Trophoblast cell (in vitro differentiated cells and primary cell): ENCODE results near the gene SLC34A1.

ENCODE experiments used
- DNase-seq, 2 donors: peaks; one replicate each; pipeline ENCODE4 v3.0.0-alpha.2; 2016
- H2AFZ ChIP-seq: 2 replicates; pipeline ENCODE4 v1.6.1; 2013; ENCODE audit warnings: low read length, moderate library complexity, mild to moderate bottlenecking; ENCODE audit not compliant: insufficient read depth, poor library complexity
- H2AK5ac ChIP-seq: 2 replicates; pipeline ENCODE4 v1.6.1; 2013; ENCODE audit warnings: mild to moderate bottlenecking, low read length
- H2BK120ac ChIP-seq: 2 replicates; pipeline ENCODE4 v1.6.1; 2013; ENCODE audit warnings: low read length, mild to moderate bottlenecking, moderate library complexity; ENCODE audit not compliant: insufficient read depth, poor library complexity
- H2BK12ac ChIP-seq: 2 replicates; pipeline ENCODE4 v1.6.1; 2013; ENCODE audit warnings: mild to moderate bottlenecking, low read length, moderate library complexity
- H2BK5ac ChIP-seq: 2 replicates; pipeline ENCODE4 v1.6.1; 2013; ENCODE audit warnings: low read length, low read depth, moderate library complexity, mild to moderate bottlenecking; ENCODE audit not compliant: poor library complexity
- H3K14ac ChIP-seq: 2 replicates; pipeline ENCODE4 v1.6.1; 2013; ENCODE audit warnings: mild to moderate bottlenecking, low read length
- H3K18ac ChIP-seq: 2 replicates; pipeline ENCODE4 v1.6.1; 2013; ENCODE audit warnings: mild to moderate bottlenecking, low read length
- H3K23ac ChIP-seq: 2 replicates; pipeline ENCODE4 v1.6.1; 2013; ENCODE audit warnings: low read length
- H3K27ac ChIP-seq: 2 replicates; pipeline ENCODE4 v1.5.1; 2013; ENCODE audit warnings: low read depth, mild to moderate bottlenecking, inconsistent platforms, low read length, moderate library complexity
- H3K27me3 ChIP-seq: 2 replicates; pipeline ENCODE4 v1.6.1; 2013; ENCODE audit warnings: inconsistent platforms, mild to moderate bottlenecking, low read length, moderate library complexity; ENCODE audit not compliant: insufficient read depth
- H3K36me3 ChIP-seq, 2 experiments: 1 replicate in 1 of 2; 2 replicates in 1 of 2; pipeline ENCODE4 v1.6.1; 2013; ENCODE audit warnings: low read length in 2 of 2, mild to moderate bottlenecking in 2 of 2, moderate library complexity in 1 of 2; ENCODE audit not compliant: insufficient read depth in 2 of 2, control insufficient read depth in 1 of 2
- H3K4ac ChIP-seq: 2 replicates; pipeline ENCODE4 v1.6.1; 2013; ENCODE audit warnings: low read depth, mild to moderate bottlenecking, low read length, moderate library complexity
- H3K4me1 ChIP-seq, 2 experiments: 1 replicate in 1 of 2; 2 replicates in 1 of 2; pipeline ENCODE4 v1.6.1; 2013; ENCODE audit warnings: low read length in 2 of 2, mild to moderate bottlenecking in 2 of 2, moderate library complexity in 1 of 2; ENCODE audit not compliant: insufficient read depth in 2 of 2, control insufficient read depth in 1 of 2
- H3K4me2 ChIP-seq: 2 replicates; pipeline ENCODE4 v1.6.1; 2013; ENCODE audit warnings: inconsistent platforms, mild to moderate bottlenecking, low read length, moderate library complexity
- H3K4me3 ChIP-seq: 2 replicates; pipeline ENCODE4 v1.5.1; 2013; ENCODE audit warnings: mild to moderate bottlenecking, low read depth, low read length, inconsistent platforms
- H3K79me1 ChIP-seq: one replicate; pipeline ENCODE4 v1.6.1; 2013; ENCODE audit warnings: low read length
- H3K79me2 ChIP-seq: 2 replicates; pipeline ENCODE4 v1.6.1; 2013; ENCODE audit warnings: low read length, mild to moderate bottlenecking; ENCODE audit not compliant: control insufficient read depth, insufficient read depth, poor library complexity
- H3K9ac ChIP-seq: 2 replicates; pipeline ENCODE4 v1.6.1; 2013; ENCODE audit warnings: mild to moderate bottlenecking, low read length
- H3K9me3 ChIP-seq: 2 replicates; pipeline ENCODE4 v1.6.1; 2013; ENCODE audit warnings: low read depth, mild to moderate bottlenecking, control low read depth, inconsistent platforms, low read length; ENCODE audit not compliant: insufficient read depth
- H4K12ac ChIP-seq: 2 replicates; pipeline ENCODE4 v1.6.1; 2013; ENCODE audit warnings: low read depth, mild to moderate bottlenecking, low read length, moderate library complexity
- H4K8ac ChIP-seq: 2 replicates; pipeline ENCODE4 v1.6.1; 2013; ENCODE audit warnings: low read depth, mild to moderate bottlenecking, low read length, moderate library complexity
- H4K91ac ChIP-seq: one replicate; pipeline ENCODE4 v1.6.1; 2013; ENCODE audit warnings: low read depth, mild to moderate bottlenecking, low read length, moderate library complexity
- WGBS: extraction: QIAGEN DNeasy Blood & Tissue Kit; methylation state at CpG from one replicate; pipeline ENCODE4 v1.1.7; 2013; ENCODE audit warnings: missing lambda C conversion rate; ENCODE audit not compliant: insufficient read length, insufficient coverage; ENCODE audit errors: extremely low coverage; 5-methylcytosine and 5-hydroxymethylcytosine counted together

SLC34A1 gene

DNA sequence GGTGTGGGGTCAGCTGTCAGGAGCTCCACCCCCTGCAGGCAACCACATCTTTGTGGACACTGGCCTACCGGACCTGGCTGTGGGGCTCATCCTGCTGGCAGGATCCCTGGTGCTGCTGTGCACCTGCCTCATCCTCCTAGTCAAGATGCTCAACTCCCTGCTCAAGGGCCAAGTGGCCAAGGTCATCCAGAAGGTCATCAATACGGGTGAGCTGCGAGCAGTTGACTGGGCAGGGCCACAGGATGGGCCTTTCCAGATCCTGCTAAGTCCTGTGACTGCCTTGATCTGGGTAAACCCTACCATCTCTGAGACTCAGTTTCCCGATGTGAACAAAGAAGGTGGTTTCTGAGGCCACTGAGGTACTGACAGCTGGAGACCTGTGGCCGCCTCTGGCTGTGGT, 9.8 kb downstream of the SLC34A1 start:
- Histone ChIP-seq H3K18ac (no peak overlapping the region), H3K14ac (no peak overlapping the region), H3K23ac (no peak overlapping the region), H4K12ac (no peak overlapping the region), H3K27me3 (no peaks in the 10 kb centered on the region), H3K79me1 (peaks cover 5% of the 10 kb centered on the region), H4K8ac (no peak overlapping the region), H3K4me2 (no peak overlapping the region), H3K79me2 (no peaks in the 10 kb centered on the region), H3K9me3 (peaks cover 2% of the 10 kb centered on the region), H3K4me1 (peaks cover 9 to 13% of the 10 kb centered on the region in 2 experiments), H2BK5ac (no peak overlapping the region), H2BK12ac (no peak overlapping the region), H2AK5ac (no peak overlapping the region), H2BK120ac (no peak overlapping the region), H3K4ac (no peak overlapping the region), H3K36me3 (no peaks in the 10 kb centered on the region), H3K9ac (no peak overlapping the region), H3K27ac (no peak overlapping the region), H4K91ac (no peak overlapping the region), H2AFZ (no peak overlapping the region), H3K4me3 (no peak overlapping the region)
- DNase-seq = no peak
- no CpG with 5 or more reads among the region's 5 CpGs for WGBS

DNA sequence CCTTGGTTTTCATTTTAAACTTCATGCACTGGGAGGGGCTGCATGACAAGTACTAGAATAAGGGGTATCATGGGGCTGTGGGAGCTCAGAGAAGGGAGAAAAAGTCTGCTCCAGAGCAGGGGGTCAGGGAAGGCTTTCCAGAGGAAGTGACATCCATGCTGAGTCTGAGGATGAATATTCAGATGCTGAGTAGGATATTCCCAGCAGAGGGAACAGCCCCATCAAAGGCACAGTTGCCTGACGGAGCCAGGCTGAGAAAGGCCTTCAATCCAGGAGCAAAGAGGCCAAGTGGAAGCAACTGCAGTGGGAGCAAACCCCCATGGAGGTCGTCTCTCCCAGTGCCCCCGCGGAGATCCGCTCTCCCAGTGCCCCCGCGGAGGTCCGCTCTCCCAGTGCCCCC, 11.8 kb downstream of the SLC34A1 start:
- Histone ChIP-seq H3K9ac (no peak overlapping the region), H3K79me2 (no peaks in the 10 kb centered on the region), H3K27ac (no peak overlapping the region), H2BK12ac (no peak overlapping the region), H3K23ac (no peak overlapping the region), H3K4me1 (no peaks in the 10 kb centered on the region), H3K4me3 (no peak overlapping the region), H2BK120ac (no peak overlapping the region), H3K9me3 (peaks cover 2% of the 10 kb centered on the region), H3K36me3 (no peaks in the 10 kb centered on the region), H2BK5ac (no peak overlapping the region), H3K18ac (no peak overlapping the region), H4K91ac (no peak overlapping the region), H3K79me1 (no peaks in the 10 kb centered on the region), H3K14ac (no peak overlapping the region), H4K12ac (no peak overlapping the region), H4K8ac (no peak overlapping the region), H3K4me2 (no peak overlapping the region), H3K27me3 (no peaks in the 10 kb centered on the region), H2AK5ac (no peak overlapping the region), H3K4ac (no peak overlapping the region), H2AFZ (no peak overlapping the region)
- no CpG with 5 or more reads among the region's 8 CpGs for WGBS
- DNase-seq = no peak

DNA sequence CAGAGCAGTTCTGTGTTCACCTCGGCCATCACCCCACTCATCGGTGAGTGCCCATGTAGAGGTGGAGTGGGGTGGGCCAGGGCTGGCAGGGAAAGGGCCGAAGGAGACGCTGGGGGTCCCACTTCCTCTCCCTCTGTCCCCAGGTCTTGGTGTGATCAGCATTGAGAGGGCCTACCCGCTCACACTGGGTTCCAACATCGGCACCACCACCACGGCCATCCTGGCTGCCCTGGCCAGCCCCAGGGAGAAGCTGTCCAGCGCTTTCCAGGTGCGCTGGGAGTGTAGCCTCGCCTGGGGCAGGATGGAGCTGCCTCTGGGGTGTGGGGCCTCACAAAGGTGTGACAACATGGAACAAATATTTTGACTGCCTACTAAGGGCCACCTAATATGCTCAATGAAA, 12.6 kb downstream of the SLC34A1 start:
- no peak overlapping the region for H3K14ac ChIP-seq
- H3K79me2 ChIP-seq = no peaks in the 10 kb centered on the region
- no peak overlapping the region for H2AFZ ChIP-seq
- H3K36me3 ChIP-seq = no peaks in the 10 kb centered on the region
- WGBS = no CpG with 5 or more reads among the region's 10 CpGs
- no peak overlapping the region for H3K9ac ChIP-seq
- no peak overlapping the region for H4K12ac ChIP-seq
- no peak overlapping the region for H3K23ac ChIP-seq
- H3K4me3 ChIP-seq = peak overlapping the region; percentile 20
- no peaks in the 10 kb centered on the region for H3K79me1 ChIP-seq
- H3K18ac ChIP-seq = no peak overlapping the region
- H3K4me1 ChIP-seq = no peaks in the 10 kb centered on the region
- H4K8ac ChIP-seq = no peak overlapping the region
- H2BK120ac ChIP-seq = no peak overlapping the region
- H4K91ac ChIP-seq = no peak overlapping the region
- no peak overlapping the region for H2BK5ac ChIP-seq
- H3K4me2 ChIP-seq = no peak overlapping the region
- H2BK12ac ChIP-seq = no peak overlapping the region
- no peak overlapping the region for H3K4ac ChIP-seq
- H2AK5ac ChIP-seq = no peak overlapping the region
- no peak for DNase-seq
- H3K9me3 ChIP-seq = peaks cover 2% of the 10 kb centered on the region
- no peak overlapping the region for H3K27ac ChIP-seq
- H3K27me3 ChIP-seq = no peaks in the 10 kb centered on the region

DNA sequence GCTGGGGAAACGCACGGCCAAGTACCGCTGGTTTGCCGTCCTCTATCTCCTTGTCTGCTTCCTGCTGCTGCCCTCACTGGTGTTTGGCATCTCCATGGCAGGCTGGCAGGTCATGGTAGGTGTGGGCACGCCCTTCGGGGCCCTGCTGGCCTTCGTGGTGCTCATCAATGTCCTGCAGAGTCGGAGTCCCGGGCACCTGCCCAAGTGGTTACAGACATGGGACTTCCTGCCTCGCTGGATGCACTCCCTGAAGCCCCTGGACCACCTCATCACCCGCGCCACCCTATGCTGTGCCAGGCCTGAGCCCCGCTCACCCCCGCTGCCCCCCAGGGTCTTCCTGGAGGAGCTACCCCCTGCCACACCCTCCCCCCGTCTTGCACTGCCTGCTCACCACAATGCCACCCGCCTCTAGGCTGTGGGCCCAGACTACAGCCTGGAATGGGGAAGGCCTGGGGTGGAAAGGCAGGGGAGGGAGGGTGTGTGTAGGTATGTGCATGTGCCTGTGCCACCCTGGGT, 13.7 kb downstream of the SLC34A1 start:
- H2AFZ ChIP-seq = no peak overlapping the region
- H3K9me3 ChIP-seq = peaks cover 2% of the 10 kb centered on the region
- DNase-seq = no peak
- peaks cover 6 to 9% of the 10 kb centered on the region in 2 experiments for H3K4me1 ChIP-seq
- no peak overlapping the region for H3K14ac ChIP-seq
- peaks cover 1% of the 10 kb centered on the region for H3K27me3 ChIP-seq
- H3K23ac ChIP-seq = no peak overlapping the region
- no peak overlapping the region for H4K91ac ChIP-seq
- H3K4me2 ChIP-seq = no peak overlapping the region
- no peak overlapping the region for H4K8ac ChIP-seq
- no peak overlapping the region for H3K18ac ChIP-seq
- no peak overlapping the region for H4K12ac ChIP-seq
- H2BK120ac ChIP-seq = no peak overlapping the region
- H2BK12ac ChIP-seq = no peak overlapping the region
- no peak overlapping the region for H3K27ac ChIP-seq
- H2AK5ac ChIP-seq = no peak overlapping the region
- H3K4me3 ChIP-seq = peak overlapping the region; percentile 1
- H3K79me1 ChIP-seq = peaks cover 2% of the 10 kb centered on the region
- WGBS = no CpG with 5 or more reads among the region's 16 CpGs
- no peak overlapping the region for H2BK5ac ChIP-seq
- no peak overlapping the region for H3K9ac ChIP-seq
- H3K4ac ChIP-seq = no peak overlapping the region
- no peaks in the 10 kb centered on the region for H3K79me2 ChIP-seq
- H3K36me3 ChIP-seq = no peaks in the 10 kb centered on the region
